ENCODE results near the gene CASKIN1. TPM values are rescaled to one million over a fixed set of nuclear protein-coding genes. Genes with fewer than 3 reads are reported as not detected.

The CASKIN1 gene
- total RNA-seq, 2 donors from 2014 or later = 8.2 to 9.7 TPM

GRCh38 chr16:2179107-2179501 lies 17.3 kb downstream of the CASKIN1 start:
- Mint-ChIP-seq H3K27ac (no peak overlapping the region), H3K4me1 (no peaks in the 10 kb centered on the region), H3K27me3 (ENCODE audit: insufficient read depth) (no peaks in the 10 kb centered on the region), H3K9me3 (no peaks in the 10 kb centered on the region), H3K36me3 (ENCODE audit: low read depth) (peaks cover 17% of the 10 kb centered on the region), H3K4me3 (no peak overlapping the region)
- Histone ChIP-seq H3K9me3 (ENCODE audit: control insufficient read depth, low read length) (no peaks in the 10 kb centered on the region), H3K4me1 (ENCODE audit: control insufficient read depth, insufficient read depth, low read length) (no peaks in the 10 kb centered on the region), H3K27ac (ENCODE audit: low read depth, low read length) (no peak overlapping the region), H3K4me3 (ENCODE audit: low read length) (no peak overlapping the region), H3K27me3 (ENCODE audit: control insufficient read depth, insufficient read depth, low read length, poor library complexity, severe bottlenecking) (no peaks in the 10 kb centered on the region), H3K9ac (ENCODE audit: extremely low read depth, low read length, poor library complexity, severe bottlenecking) (no peak overlapping the region), H3K36me3 (ENCODE audit: control insufficient read depth, insufficient read depth, low read length) (peaks cover 2% of the 10 kb centered on the region)
- TF ChIP-seq CTCF (conservative IDR thresholded peaks at IDR 0.05) = no peak
- DNase-seq = no peak
- 98 to 99% methylated on average over 23 to 44 of the region's 50 CpGs for WGBS, 2 experiments (ENCODE audit: insufficient coverage in 1 of 2, insufficient read length in 1 of 2)

GRCh38 chr16:2178321-2179106 lies 17.9 kb downstream of the CASKIN1 start:
- H3K9me3 ChIP-seq (ENCODE audit: control insufficient read depth, low read length) = no peaks in the 10 kb centered on the region
- H3K9me3 Mint-ChIP-seq = no peaks in the 10 kb centered on the region
- H3K36me3 ChIP-seq (ENCODE audit: control insufficient read depth, insufficient read depth, low read length) = peaks cover 5% of the 10 kb centered on the region
- DNase-seq = peak; percentile 94
- no peaks in the 10 kb centered on the region for H3K4me1 Mint-ChIP-seq
- H3K27ac Mint-ChIP-seq = no peak overlapping the region
- no peaks in the 10 kb centered on the region for H3K4me1 ChIP-seq (ENCODE audit: control insufficient read depth, insufficient read depth, low read length)
- no peaks in the 10 kb centered on the region for H3K27me3 ChIP-seq (ENCODE audit: control insufficient read depth, insufficient read depth, low read length, poor library complexity, severe bottlenecking)
- H3K4me3 ChIP-seq (ENCODE audit: low read length) = no peak overlapping the region
- H3K9ac ChIP-seq (ENCODE audit: extremely low read depth, low read length, poor library complexity, severe bottlenecking) = no peak overlapping the region
- H3K4me3 Mint-ChIP-seq = no peak overlapping the region
- no peaks in the 10 kb centered on the region for H3K27me3 Mint-ChIP-seq (ENCODE audit: insufficient read depth)
- H3K27ac ChIP-seq (ENCODE audit: low read depth, low read length) = no peak overlapping the region
- 75 to 76% methylated on average over 15 to 103 of the region's 106 CpGs for WGBS, 2 experiments (ENCODE audit: insufficient coverage in 1 of 2, insufficient read length in 1 of 2)
- H3K36me3 Mint-ChIP-seq (ENCODE audit: low read depth) = peaks cover 21% of the 10 kb centered on the region
- TF ChIP-seq CTCF (conservative IDR thresholded peaks at IDR 0.05) = no peak

- no peak overlapping the region for H3K4me3 Mint-ChIP-seq
- H3K9ac ChIP-seq (ENCODE audit: extremely low read depth, low read length, poor library complexity, severe bottlenecking) = no peak overlapping the region
Measured at GRCh38 chr16:2177561-2177960, 18.8 kb downstream of the CASKIN1 start.

More at GRCh38 chr16:2177561-2177960, 18.8 kb downstream of the CASKIN1 start:
- TF ChIP-seq CTCF (conservative IDR thresholded peaks at IDR 0.05) = no peak
- 93 to 95% methylated on average over 14 to 20 of the region's 20 CpGs for WGBS, 2 experiments (ENCODE audit: insufficient coverage in 1 of 2, insufficient read length in 1 of 2)
- H3K27ac Mint-ChIP-seq = no peak overlapping the region
- H3K4me3 ChIP-seq (ENCODE audit: low read length) = no peak overlapping the region
- H3K36me3 ChIP-seq (ENCODE audit: control insufficient read depth, insufficient read depth, low read length) = peaks cover 5% of the 10 kb centered on the region
- no peaks in the 10 kb centered on the region for H3K4me1 ChIP-seq (ENCODE audit: control insufficient read depth, insufficient read depth, low read length)
- DNase-seq = no peak
- H3K27me3 Mint-ChIP-seq (ENCODE audit: insufficient read depth) = no peaks in the 10 kb centered on the region
- no peaks in the 10 kb centered on the region for H3K4me1 Mint-ChIP-seq
- H3K9me3 ChIP-seq (ENCODE audit: control insufficient read depth, low read length) = no peaks in the 10 kb centered on the region
- H3K27me3 ChIP-seq (ENCODE audit: control insufficient read depth, insufficient read depth, low read length, poor library complexity, severe bottlenecking) = no peaks in the 10 kb centered on the region
- H3K36me3 Mint-ChIP-seq (ENCODE audit: low read depth) = peaks cover 24% of the 10 kb centered on the region
- H3K9me3 Mint-ChIP-seq = no peaks in the 10 kb centered on the region
- H3K27ac ChIP-seq (ENCODE audit: low read depth, low read length) = peak overlapping the region; percentile 32
